BE2C (cell line): ENCODE results near the gene IL11RA.
A peak's percentile ranks its signal among the peaks of the same experiment; 100 is the strongest.

Experiments used
- DNase-seq: peaks from one replicate; pipeline ENCODE4 v3.0.0-alpha.2; 2020
- H3K27me3 ChIP-seq: fragments of 250-450 bp; sonication (Bioruptor Pico); 2 replicates; pipeline ENCODE4 v1.5.1; 2020; ENCODE audit warnings: mild to moderate bottlenecking
- H3K36me3 ChIP-seq: fragments of 250-450 bp; sonication (Bioruptor Pico); 2 replicates; pipeline ENCODE4 v1.5.1; 2020; ENCODE audit warnings: mild to moderate bottlenecking
- H3K4me1 ChIP-seq: fragments of 250-450 bp; sonication (Bioruptor Pico); 2 replicates; pipeline ENCODE4 v1.5.1; 2020
- H3K4me3 ChIP-seq: 2 replicates; pipeline ENCODE4 v1.5.1; 2011; ENCODE audit warnings: low read depth, low read length
- H3K9me3 ChIP-seq: fragments of 250-450 bp; sonication (Bioruptor Pico); 2 replicates; pipeline ENCODE4 v1.5.1; 2020
- CTCF ChIP-seq: IDR thresholded peaks from 2 replicates; pipeline ENCODE4 v1.5.1; 2012; ENCODE audit warnings: mild to moderate bottlenecking, low read depth, low read length

The IL11RA gene

GRCh38 chr9:34620061-34620994 is 31.7 kb upstream of the IL11RA start, which contains the start of gene DCTN3:
Gene DCTN3 (minus strand): TSS chr9:34620495. CDS start chr9:34620464, 31 bp downstream.
- peak; percentile 94 for DNase-seq
- Histone ChIP-seq H3K27me3 (no peaks in the 10 kb centered on the region), H3K9me3 (no peaks in the 10 kb centered on the region), H3K36me3 (0 out of 2 replicates have a peak, but pooled peaks cover 3% of the 10 kb centered on the region), H3K4me1 (no peaks in the 10 kb centered on the region; the same call in 1 of the 2 replicates), H3K4me3 (peak within 1 kb of the TSS; percentile 96)
- TF ChIP-seq CTCF, result no peak

GRCh38 chr9:34623374-34624235 is 28.4 kb upstream of the IL11RA start:
- no peak for DNase-seq
- Histone ChIP-seq H3K4me1 (no peaks in the 10 kb centered on the region; the same call in none of the 2 replicates), H3K36me3 (no peaks in the 10 kb centered on the region), H3K27me3 (peaks cover 25% of the 10 kb centered on the region), H3K4me3 (no peak overlapping the region), H3K9me3 (no peaks in the 10 kb centered on the region)
- TF ChIP-seq CTCF, result no peak

- Histone ChIP-seq H3K4me3 (no peak overlapping the region), H3K27me3 (peaks cover 35% of the 10 kb centered on the region), H3K36me3 (no peaks in the 10 kb centered on the region), H3K9me3 (no peaks in the 10 kb centered on the region), H3K4me1 (no peaks in the 10 kb centered on the region; the same call in none of the 2 replicates)
- TF ChIP-seq CTCF, result no peak
- DNase-seq, result no peak
Observed at GRCh38 chr9:34624475-34625185, 27.4 kb upstream of the IL11RA start.

GRCh38 chr9:34625186-34625486 is 26.8 kb upstream of the IL11RA start:
- Histone ChIP-seq H3K36me3 (no peaks in the 10 kb centered on the region), H3K27me3 (peaks cover 40% of the 10 kb centered on the region), H3K4me3 (no peak overlapping the region), H3K9me3 (no peaks in the 10 kb centered on the region), H3K4me1 (no peaks in the 10 kb centered on the region; the same call in 1 of the 2 replicates)
- TF ChIP-seq CTCF, result no peak
- DNase-seq, result no peak

GRCh38 chr9:34627716-34628655 is 24.0 kb upstream of the IL11RA start:
- H3K27me3 ChIP-seq, result peaks cover 45% of the 10 kb centered on the region
- H3K4me1 ChIP-seq, result no peaks in the 10 kb centered on the region; the same call in 1 of the 2 replicates
- TF ChIP-seq CTCF, result no peak
- DNase-seq, result no peak
- H3K36me3 ChIP-seq, result no peaks in the 10 kb centered on the region
- H3K4me3 ChIP-seq, result no peak overlapping the region
- no peaks in the 10 kb centered on the region for H3K9me3 ChIP-seq
